Right ventricle myocardium inferior (tissue), 1 donor: ENCODE measurements around the gene GIGYF2. TPM values are rescaled to one million over a fixed set of nuclear protein-coding genes. Genes with fewer than 3 reads are reported as not detected.
"Not testable (repeated sequence)": the region's sequence is repeated elsewhere in the genome, so short reads cannot be mapped to it uniquely, and the experiment has no call there.

Experiments used
- ATAC-seq: fragments of 200-7000 bp; cut with Tn5 transposase; one replicate; pipeline ENCODE4 v1.9.1; 2020; ENCODE audit warnings: mild to moderate bottlenecking, moderate library complexity
- DNase-seq: peaks from one replicate; pipeline ENCODE4 v3.0.0; 2021; ENCODE audit errors: missing footprints
- intact Hi-C: fragments of 100-400 bp; cut with DNase I; formaldehyde crosslinking; loops from one replicate; pipeline ENCODE4 v1.11.0; 2022
- total RNA-seq: library from RNA; stranded (reverse); fragmentation: NEBNext Ultra II Directional; extraction: Animal tissue kit (Norgen Biotek cat#: 25700); gene quantifications from one replicate; pipeline ENCODE4 v1.2.1, GENCODE V29; 2021
- donor health status: DM: no; HTN: yes; CAD: no; lungs with severe emphysema.

GIGYF2 gene
- total RNA-seq, 1 donor from 2014 or later = 57.2 TPM

DNA sequence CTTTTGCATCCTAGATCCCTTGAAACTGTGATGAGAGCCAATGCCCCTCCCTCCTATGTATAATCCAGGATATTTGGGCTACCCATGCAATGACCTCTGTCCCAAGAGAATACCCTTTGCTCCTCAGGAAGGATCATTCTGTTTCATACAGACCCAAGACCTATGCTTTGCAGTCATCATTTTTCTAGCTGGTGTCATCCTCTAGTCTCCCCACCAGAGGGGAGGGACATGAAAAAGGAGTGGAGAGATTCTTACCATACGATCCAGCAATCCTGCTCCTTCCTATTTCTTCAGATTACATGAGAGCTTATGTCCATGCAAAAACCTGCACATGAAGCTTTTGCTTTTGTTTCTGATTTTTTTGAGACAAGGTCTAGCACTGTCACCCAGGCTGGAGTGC is 13.8 kb upstream of the GIGYF2 start:
- intact Hi-C loops = no loop called here
- ATAC-seq (no peak), DNase-seq (no peak)

DNA sequence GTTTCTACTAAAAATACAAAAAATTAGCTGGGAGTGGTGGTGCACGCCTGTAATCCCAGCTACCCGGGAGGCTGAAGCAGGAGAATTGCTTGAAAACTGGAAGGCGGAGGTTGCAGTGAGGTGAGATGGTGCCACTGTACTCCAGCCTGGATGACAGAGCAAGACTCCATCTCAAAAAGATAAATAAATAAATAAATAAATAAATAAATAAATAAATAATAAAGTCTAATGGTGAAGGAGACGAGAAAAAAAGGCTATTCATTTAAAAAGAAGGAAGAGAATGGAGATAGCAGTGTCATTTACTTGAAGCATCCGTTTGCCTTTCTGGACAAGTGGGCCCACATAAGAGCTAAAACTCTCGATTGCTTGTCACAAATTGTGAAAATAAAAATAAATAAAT is 11.7 kb upstream of the GIGYF2 start:
- ATAC-seq, intact Hi-C loops, DNase-seq: not testable (repeated sequence)

DNA sequence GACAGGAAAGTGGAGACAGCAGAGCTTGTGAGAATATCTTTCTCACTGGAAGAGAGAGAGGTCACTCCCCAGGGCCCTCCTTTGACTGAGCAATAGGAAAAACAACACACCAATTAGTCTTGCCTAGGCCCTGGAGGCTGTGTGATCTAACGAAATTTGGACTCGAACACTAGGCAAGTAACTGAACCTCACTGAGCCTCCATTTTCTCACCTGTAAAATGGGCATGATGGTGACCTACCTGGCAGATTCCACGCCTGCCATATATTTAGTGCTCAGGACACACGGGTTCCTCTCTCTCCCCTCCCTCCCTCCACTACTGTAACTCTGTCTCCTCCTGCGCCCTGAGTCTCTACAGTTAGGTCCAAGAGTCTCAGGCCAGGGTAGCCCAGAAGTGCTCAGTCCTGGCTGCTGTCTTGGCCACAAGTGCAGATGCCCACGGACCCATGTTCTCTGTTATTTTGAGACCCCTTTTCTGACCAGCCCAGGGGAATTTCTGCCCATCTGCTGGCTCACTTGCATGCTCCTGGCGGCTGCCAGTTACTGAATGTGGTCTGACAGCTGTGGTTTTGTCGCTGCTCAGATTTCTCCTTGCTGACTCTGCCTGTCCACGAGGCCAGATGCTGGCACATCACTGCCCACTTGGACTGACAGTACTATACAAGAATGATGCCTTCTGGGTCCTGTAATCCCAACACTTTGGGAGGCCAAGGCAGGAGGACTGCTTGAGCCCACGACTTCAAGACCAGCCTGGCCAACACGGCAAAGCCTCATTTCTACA is 9.6 kb upstream of the GIGYF2 start:
- ATAC-seq = peak; percentile 13
- no peak for DNase-seq
- intact Hi-C loops = no loop called here

DNA sequence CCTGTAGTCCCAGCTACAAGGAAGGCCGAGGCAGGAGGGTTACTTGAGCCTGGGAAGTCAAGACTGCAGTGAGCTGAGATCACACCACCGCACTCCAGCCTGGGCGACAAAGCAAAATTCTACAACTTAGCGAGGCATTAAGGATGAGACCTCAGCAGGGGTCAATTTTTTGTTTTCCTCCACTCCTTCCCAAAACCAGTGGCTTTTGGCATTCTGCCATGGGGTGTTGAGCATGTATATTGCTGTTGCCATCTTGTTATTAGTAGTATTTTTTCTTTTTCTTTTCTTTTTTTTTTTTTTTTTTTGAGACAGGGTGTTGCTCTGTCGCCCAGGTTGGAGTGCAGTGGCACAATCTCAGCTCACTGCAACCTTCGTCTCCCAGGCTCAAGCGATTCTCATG is 8.9 kb upstream of the GIGYF2 start:
- ATAC-seq = no peak
- intact Hi-C loops = no loop called here
- DNase-seq = no peak

DNA sequence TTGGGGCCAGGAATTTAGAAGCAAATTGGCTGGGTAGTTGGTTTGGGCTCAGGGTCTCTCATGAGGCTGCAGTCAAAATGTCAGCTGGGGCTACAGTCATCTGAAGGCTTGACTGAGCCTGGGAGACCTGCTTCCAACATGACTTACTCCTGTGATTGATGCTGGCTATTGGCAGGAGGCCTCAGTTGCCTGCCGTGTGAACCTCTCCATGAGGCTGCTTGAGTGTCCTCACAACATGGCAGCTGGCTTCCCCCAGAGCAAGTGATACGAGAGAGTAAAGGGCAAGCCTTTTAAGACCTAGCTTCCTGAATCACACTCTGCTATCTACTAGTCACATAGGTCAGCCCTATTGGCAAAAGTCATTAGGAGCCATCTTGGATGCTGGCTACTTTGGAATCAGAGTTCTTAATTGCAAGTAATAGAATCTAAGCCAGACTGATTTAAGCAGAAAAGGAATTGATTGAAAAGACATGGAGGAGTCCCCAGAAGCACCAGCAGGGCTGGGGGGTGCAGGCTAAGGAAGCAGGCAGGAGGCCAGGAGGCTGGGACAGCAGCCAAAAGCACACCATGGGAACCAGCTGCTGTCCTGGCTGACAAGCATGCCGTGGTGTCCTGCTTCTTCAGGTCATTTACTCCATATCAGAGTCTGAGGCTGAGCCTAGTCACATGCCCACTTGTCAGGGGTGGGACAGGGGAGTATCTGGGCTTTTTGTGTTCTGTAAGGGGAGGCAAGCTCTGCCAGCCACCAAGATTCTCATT is 7.8 kb upstream of the GIGYF2 start:
- ATAC-seq = peak; percentile 71
- intact Hi-C loops = no loop called here
- DNase-seq = no peak

DNA sequence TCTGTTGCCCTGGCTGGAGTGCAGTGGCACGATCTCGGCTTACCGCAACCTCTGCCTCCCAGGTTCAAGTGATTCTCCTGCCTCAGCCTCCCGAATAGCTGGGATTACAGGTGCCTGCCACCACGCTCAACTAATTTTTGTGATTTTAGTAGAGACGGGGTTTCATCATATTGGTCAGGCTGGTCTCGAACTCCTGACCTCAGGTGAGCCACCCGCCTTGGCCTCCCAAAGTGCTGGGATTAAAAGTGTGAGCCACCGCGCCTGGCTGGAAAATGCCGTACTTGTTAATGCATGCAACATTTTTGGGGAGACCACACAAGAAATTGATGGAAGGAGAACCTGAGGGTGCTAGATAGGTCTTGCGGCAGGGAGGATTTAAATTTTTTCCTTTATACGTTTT is 6.0 kb upstream of the GIGYF2 start:
- intact Hi-C loops, ATAC-seq: not testable (repeated sequence)

DNA sequence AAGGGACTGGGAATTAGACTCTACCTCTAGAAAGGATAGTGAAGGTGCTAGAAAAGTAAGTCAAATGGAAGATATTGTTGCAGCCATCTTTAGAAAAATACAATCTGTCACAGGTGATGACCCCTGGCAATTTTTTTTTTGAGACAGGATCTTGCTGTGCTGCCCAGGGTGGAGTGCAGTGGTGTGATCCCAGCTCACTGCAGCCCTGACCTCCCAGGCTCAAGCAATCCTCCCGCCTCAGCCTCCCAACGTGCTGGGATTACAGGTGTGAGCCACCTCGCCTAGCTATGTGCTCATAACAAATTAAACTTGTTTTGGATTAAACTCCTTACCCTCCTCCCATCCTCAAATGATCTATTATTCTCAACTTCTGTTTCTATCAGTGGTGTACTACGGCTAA is 3.8 kb upstream of the GIGYF2 start:
- ATAC-seq = no peak
- intact Hi-C loops = no loop called here
- DNase-seq = no peak

More for the DNA sequence above, 6.0 kb upstream of the GIGYF2 start:
- DNase-seq = not testable (repeated sequence)

DNA sequence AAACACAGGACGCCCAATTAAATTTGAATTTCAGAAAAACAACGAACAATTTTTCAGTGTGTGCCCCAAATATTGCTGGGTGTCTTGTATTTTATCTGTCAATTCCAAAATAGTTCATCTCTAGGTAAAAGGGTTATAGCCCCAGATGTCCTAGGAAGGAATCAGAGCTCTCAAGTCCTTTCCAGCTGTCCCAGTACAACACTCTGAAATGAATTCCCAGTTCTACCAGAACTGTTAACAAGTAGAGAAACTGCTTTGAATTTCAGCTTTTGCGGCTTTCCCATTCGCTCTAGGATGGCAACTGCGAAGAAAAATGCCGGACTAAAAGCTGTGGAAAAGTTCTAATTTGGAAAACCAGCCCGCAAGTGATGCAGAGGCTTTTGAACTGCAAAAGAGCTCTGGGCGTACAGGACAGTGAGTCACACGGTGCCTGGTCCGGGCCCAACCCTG is 497 bp upstream of the GIGYF2 start:
- intact Hi-C loops = loop anchor here (1.0 kb wide), 1 partner anchor 60 kb away; no protein-coding TSS in a partner anchor
- no peak for ATAC-seq

DNA sequence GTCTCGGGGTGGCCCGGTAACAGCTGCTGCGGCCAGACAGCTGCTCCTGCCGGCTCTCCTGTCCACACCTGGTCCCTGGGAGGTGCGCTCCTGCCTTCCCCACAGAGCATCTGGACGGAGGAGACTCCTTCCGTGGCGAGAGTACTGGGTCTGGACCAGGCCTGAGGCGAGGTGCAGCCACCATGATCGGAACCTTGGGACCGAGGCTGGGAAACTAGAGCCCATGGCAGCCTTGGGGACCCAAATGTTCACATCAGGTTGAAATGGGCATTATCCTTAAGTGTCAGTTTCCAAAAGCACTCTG is 628 bp downstream of the GIGYF2 start:
- DNase-seq = peak; percentile 73
- no peak for ATAC-seq
- intact Hi-C loops = loop anchor here (1.0 kb wide), 1 partner anchor 61 kb away; no protein-coding TSS in a partner anchor

More for the DNA sequence above, 497 bp upstream of the GIGYF2 start:
- no peak for DNase-seq

DNA sequence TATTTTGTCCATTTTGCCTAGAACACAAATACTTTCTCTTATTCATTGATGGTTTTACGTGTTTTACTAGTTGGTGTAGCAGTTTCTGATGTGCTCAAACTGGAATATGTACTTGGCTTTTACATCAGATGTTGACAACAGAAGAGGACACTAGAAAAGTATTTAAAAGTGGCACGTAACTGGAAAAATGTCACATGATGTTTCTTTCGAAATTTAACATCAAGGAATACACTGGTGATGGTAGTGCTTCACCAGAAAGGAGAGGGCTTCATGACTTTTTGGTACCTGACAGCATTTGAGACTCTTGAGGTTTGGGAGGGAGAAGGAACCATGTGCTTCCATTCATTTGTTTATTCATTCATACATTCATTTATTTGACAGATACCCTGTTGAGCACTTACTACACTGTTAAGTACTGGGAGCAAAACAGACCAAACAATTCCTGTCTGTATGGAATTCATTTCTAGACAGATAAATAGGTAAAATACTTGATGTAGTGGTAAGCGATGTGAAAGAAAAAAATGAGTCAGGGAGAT is 1.5 kb downstream of the GIGYF2 start:
- ATAC-seq (no peak), DNase-seq (no peak)
- intact Hi-C loops = no loop called here

DNA sequence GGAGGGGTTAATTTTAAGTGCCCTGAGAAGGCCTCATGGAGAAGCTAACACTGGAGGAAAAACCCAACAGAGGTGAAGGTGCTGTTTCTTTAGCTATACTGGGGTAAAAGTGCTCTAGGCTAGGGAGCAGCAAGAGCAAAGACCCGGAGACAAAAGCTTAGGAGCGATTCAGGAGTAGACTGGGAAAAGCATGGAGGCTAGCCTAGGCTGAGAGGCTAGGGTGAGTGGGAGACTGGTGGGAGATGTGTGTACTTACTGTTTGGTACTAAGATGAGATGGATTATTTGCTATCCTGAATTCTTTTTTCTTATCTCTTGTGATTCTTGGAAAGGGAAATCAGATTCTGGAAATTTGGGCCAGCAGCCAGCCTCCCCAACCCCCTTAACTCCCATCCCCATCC is 2.0 kb downstream of the GIGYF2 start:
- ATAC-seq = no peak
- intact Hi-C loops = no loop called here

DNA sequence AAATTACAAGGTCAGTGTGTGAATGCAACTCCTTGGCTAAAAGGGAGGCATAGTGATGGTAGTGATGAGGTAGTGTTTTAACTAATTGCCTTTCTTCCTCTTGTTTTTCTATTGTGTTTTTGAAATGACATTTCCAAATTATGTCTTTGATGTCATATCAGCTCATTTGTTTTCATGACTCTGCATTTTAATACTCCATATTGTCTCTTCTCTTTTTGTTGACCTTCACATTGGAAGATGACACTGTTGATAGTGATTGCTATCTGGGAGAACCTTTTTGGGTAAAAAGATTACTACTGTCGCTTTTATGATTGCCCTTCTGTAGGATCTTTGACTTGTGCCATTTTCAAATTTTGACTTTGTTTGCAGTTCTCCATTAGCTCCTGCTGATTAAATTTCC is 3.0 kb downstream of the GIGYF2 start:
- intact Hi-C loops = no loop called here
- no peak for ATAC-seq
- no peak for DNase-seq

More for the DNA sequence above, 2.0 kb downstream of the GIGYF2 start:
- DNase-seq = no peak

DNA sequence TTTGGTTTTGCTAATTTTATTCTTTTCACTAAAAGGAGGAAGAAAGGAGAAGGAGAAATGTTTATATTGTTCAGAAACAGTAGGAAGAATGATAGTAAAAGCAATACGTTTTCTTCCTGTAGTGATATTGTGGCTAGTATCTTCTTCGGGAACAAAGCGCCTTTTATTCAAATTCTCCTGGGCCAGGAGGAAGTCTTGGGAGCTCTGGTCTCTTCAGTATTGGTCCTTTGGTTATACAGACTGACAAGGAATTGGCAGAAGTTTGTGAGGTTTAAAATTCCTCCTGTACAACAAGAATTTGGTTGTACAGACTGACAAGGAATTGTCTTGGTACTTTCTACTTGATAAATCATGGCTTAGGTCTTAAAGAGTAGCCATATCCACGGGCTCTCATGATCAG is 9.9 kb downstream of the GIGYF2 start:
- intact Hi-C loops = no loop called here
- DNase-seq = no peak
- ATAC-seq = no peak

DNA sequence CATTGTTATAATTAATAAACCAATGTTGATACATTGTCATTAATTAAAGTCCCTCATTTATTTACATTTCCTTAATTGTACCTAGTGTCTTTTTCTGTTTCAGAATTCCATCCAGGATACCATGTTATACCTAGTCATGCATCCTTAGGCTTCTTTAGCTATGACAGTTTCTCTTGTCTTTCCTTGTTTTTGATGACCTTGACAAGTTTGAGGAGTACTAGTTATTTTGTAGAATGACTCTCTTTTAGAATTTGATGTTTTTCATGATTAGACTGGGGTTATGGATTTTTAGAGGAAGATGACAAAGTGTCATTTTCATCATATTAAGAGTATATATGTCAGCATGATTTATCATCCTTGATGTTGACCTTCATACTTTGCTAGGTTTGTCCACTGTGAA is 16.4 kb downstream of the GIGYF2 start:
- intact Hi-C loops = no loop called here
- no peak for ATAC-seq
- DNase-seq = no peak

DNA sequence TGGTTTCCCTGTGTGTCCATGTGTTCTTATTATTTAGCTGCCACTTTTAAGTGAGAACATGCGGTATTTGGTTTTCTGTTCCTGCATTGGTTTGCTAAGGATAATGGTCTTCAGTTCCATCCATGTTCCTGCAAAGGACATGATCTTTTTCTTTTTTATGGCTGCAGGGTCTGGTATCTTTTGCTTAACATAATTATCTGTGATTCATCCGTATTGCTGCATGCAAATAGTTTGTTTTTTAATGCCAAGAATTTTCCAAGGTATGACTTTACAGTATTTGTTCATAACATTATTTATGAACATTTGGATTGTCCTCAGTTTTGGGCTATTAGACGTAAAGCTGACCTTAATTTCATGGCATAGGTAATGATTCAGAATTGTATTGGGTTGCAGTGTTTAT is 17.8 kb downstream of the GIGYF2 start:
- intact Hi-C loops = no loop called here
- no peak for ATAC-seq
- no peak for DNase-seq

DNA sequence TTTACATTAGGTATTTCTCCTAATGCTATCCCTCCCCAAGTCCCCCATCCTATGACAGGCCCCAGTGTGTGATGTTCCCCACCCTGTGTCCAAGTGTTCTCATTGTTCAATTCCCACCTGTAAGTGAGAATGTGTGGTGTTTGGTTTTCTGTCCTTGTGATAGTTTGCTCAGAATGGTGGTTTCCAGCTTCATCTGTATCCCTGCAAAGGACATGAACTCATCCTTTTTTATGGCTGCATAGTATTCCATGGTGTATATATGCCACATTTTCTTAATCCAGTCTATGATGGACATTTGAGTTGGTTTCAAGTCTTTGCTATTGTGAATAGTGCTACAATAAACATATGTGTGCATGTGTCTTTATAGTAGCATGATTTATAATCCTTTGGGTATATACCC is 22.9 kb downstream of the GIGYF2 start:
- intact Hi-C loops, ATAC-seq, DNase-seq: not testable (repeated sequence)

DNA sequence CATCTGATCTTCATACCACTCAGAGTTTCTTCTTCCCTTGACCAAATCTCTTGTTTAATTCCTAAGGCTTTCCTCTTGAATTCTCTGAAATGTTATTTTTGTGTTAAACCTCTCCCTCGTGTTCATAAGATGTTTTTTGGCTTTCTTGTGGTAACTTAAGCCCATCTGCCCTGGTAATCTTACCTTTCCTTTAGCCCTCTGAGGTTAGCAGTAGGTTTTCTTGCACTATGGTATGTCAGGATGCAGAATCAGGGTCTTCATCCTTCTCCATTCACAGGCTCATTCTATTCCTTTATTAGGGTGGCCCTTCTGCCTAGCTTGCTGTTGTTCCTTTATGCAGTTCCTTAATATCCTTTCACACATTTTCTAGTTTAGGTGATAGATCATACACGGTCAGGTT is 24.1 kb downstream of the GIGYF2 start:
- ATAC-seq = no peak
- intact Hi-C loops = no loop called here
- no peak for DNase-seq

DNA sequence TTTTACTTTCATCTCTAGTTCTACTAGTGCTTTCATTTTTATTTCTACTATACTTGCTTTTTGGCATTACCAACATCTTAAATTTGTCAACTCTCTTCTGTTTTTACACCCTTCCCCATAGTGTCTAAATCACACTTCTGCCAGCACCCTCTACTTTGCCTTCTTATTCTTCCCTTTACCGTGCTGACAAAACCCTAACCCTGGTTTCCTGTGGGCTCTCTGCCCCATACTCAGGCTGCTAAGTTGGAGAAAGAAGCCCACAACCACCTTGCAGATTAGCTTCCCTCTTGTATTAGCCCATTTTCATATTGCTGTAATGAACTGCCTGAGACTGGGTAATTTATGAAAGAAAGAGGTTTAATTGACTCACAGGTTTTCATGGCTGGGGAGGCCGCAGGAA is 24.8 kb downstream of the GIGYF2 start:
- intact Hi-C loops = no loop called here
- ATAC-seq = no peak
- DNase-seq = no peak

DNA sequence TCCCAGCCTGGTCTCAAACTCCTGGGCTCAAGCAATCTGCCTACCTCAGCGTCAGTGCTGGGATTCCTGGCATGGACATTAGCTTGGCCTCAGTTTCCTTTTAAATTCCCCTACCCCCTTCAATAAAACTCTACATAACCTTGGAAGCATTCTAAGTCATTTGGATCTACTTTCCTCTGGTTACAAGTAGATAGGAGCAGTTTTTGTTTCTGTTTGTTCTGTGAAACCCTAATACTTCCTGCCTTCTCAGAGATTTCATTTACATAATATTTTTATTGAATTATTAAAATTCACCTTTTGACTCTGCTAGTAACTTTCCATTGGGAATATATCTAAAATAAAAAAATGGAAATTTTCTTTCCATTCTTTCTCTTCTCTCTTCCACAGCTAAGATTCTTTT is 25.9 kb downstream of the GIGYF2 start:
- no peak for ATAC-seq
- no peak for DNase-seq
- intact Hi-C loops = no loop called here

DNA sequence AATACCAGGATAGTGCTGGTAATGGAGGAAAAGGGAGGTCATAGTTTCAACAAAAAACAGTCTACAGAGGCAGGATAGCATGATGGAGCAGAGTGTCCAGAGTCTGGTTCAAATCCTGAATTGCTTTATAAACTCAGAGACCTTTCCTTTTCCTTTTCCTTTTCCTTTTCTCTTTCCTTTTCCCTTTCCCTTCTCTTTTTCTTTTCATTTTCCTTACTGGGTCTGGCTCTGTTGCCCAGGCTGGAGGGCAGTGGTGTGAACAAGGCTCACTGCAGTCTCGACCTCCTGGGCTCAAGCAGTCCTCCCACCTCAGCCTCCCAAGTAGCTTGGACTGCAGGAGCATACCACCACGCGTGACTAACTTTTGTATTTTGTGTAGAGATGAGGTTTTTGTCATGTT is 31.7 kb downstream of the GIGYF2 start:
- intact Hi-C loops = no loop called here
- ATAC-seq (no peak), DNase-seq (no peak)
